Measurements from ENCODE around the gene TMEM187. TPM values are rescaled to one million over a fixed set of nuclear protein-coding genes. Genes with fewer than 3 reads are reported as not detected.

TMEM187 gene
- total and polyA plus RNA-seq, 2 donors from 2014 or later: 9.6 to 12.4 TPM

- H3K36me3 ChIP-seq (ENCODE audit: control insufficient read depth in 2 of 3, insufficient read depth in 3 of 3, low read length in 3 of 3): no peaks in the 10 kb centered on the region
- no peaks in the 10 kb centered on the region for H3K9me3 ChIP-seq (ENCODE audit: control insufficient read depth in 2 of 3, insufficient read depth in 1 of 3, low read length in 3 of 3)
- peak in 3 of 5 donors; percentile 44 to 75 (median 67) for DNase-seq
- intact Hi-C loops (cut with DNase I): no loop called here
- H3K9ac ChIP-seq (ENCODE audit: low read length in 3 of 3): no peak overlapping the region
- no peak overlapping the region for H3K4me3 ChIP-seq (ENCODE audit: low read length in 3 of 3)
- peaks cover 0 to 24% (median 7%) of the 10 kb centered on the region in 3 donors for H3K4me1 ChIP-seq (ENCODE audit: control insufficient read depth in 2 of 3, insufficient read depth in 2 of 3, low read depth in 1 of 3, low read length in 3 of 3)
- FAIRE-seq: no peak
- no peaks in the 10 kb centered on the region for H3K27me3 ChIP-seq (ENCODE audit: control insufficient read depth, insufficient read depth, low read length)
- TF ChIP-seq, protein P1, sequence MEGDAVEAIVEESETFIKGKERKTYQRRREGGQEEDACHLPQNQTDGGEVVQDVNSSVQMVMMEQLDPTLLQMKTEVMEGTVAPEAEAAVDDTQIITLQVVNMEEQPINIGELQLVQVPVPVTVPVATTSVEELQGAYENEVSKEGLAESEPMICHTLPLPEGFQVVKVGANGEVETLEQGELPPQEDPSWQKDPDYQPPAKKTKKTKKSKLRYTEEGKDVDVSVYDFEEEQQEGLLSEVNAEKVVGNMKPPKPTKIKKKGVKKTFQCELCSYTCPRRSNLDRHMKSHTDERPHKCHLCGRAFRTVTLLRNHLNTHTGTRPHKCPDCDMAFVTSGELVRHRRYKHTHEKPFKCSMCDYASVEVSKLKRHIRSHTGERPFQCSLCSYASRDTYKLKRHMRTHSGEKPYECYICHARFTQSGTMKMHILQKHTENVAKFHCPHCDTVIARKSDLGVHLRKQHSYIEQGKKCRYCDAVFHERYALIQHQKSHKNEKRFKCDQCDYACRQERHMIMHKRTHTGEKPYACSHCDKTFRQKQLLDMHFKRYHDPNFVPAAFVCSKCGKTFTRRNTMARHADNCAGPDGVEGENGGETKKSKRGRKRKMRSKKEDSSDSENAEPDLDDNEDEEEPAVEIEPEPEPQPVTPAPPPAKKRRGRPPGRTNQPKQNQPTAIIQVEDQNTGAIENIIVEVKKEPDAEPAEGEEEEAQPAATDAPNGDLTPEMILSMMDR (IDR thresholded peaks at IDR 0.05; ENCODE audit: borderline replicate concordance, extremely low read depth, insufficient read depth): peak; percentile 5
- peak overlapping the region in 1 of 2 donors; percentile 28 for H3K27ac ChIP-seq (ENCODE audit: low read depth in 2 of 2, low read length in 2 of 2)
These were observed 48.2 kb upstream of the TMEM187 start for GRCh38 chrX:153924149-153924861.

DNA sequence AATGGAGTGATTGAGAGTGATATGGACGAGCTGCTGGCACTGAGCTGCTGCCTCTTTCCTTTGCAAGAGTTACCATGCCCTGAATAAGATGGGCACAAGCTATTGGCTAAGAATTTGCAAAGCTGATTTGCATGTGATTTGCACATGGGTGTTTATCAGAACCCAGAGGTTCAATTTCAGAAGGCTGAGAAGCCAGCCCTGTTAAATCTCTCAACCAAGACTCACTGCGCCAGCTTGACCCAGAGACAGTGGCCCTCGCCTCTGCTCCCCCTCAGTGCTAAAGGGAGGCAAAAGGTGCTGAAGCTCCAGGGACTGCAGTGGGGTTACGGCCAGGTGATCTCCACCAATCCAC is 47.2 kb upstream of the TMEM187 start:
- Histone ChIP-seq H3K9ac (ENCODE audit: low read length in 3 of 3) (no peak overlapping the region), H3K27ac (ENCODE audit: low read depth in 2 of 2, low read length in 2 of 2) (peak overlapping the region in 1 of 2 donors; percentile 23), H3K4me1 (ENCODE audit: control insufficient read depth in 2 of 3, insufficient read depth in 2 of 3, low read depth in 1 of 3, low read length in 3 of 3) (peaks cover 0 to 24% (median 7%) of the 10 kb centered on the region in 3 donors), H3K4me3 (ENCODE audit: low read length in 3 of 3) (peak overlapping the region in 2 of 3 donors; percentile 25 to 56), H3K27me3 (ENCODE audit: control insufficient read depth, insufficient read depth, low read length) (no peaks in the 10 kb centered on the region), H3K9me3 (ENCODE audit: control insufficient read depth in 2 of 3, insufficient read depth in 1 of 3, low read length in 3 of 3) (no peaks in the 10 kb centered on the region), H3K36me3 (ENCODE audit: control insufficient read depth in 2 of 3, insufficient read depth in 3 of 3, low read length in 3 of 3) (peaks cover 0 to 2% (median 0%) of the 10 kb centered on the region in 3 donors)
- intact Hi-C loops (cut with DNase I): no loop called here
- no peak for DNase-seq
- FAIRE-seq: no peak
- TF ChIP-seq, protein P1 (IDR thresholded peaks at IDR 0.05; ENCODE audit: borderline replicate concordance, extremely low read depth, insufficient read depth): no peak

- peaks cover 0 to 2% (median 0%) of the 10 kb centered on the region in 3 donors for H3K36me3 ChIP-seq (ENCODE audit: control insufficient read depth in 2 of 3, insufficient read depth in 3 of 3, low read length in 3 of 3)
- H3K27me3 ChIP-seq (ENCODE audit: control insufficient read depth, insufficient read depth, low read length): no peaks in the 10 kb centered on the region
- H3K4me1 ChIP-seq (ENCODE audit: control insufficient read depth in 2 of 3, insufficient read depth in 2 of 3, low read depth in 1 of 3, low read length in 3 of 3): peaks cover 0 to 23% (median 7%) of the 10 kb centered on the region in 3 donors
- H3K9me3 ChIP-seq (ENCODE audit: control insufficient read depth in 2 of 3, insufficient read depth in 1 of 3, low read length in 3 of 3): no peaks in the 10 kb centered on the region
- no peak for FAIRE-seq
- peak within 1 kb of the TSS; percentile 96 to 97 for H3K27ac ChIP-seq (ENCODE audit: low read depth in 2 of 2, low read length in 2 of 2)
- TF ChIP-seq, protein P1 (IDR thresholded peaks at IDR 0.05; ENCODE audit: borderline replicate concordance, extremely low read depth, insufficient read depth): no peak
- H3K4me3 ChIP-seq (ENCODE audit: low read length in 3 of 3): peak within 1 kb of the TSS; percentile 56 to 71 (median 57)
- H3K9ac ChIP-seq (ENCODE audit: low read length in 3 of 3): peak within 1 kb of the TSS in 1 of 3 donors; percentile 86
- intact Hi-C loops (cut with DNase I): no loop called here
- peak in 2 of 5 donors; percentile 9 to 82 for DNase-seq
These were observed 46.6 kb upstream of the TMEM187 start, which contains the start of gene ARHGAP4 for GRCh38 chrX:153925739-153926551. Gene ARHGAP4, minus strand, starts transcription at chrX:153926264. Its CDS starts 62 bp downstream, at chrX:153926202.

Measured in kidney (tissue), 14 donors.